Posterior cingulate gyrus (tissue), 11 donors: Measurements from ENCODE around the gene HRG.

Source experiments
- DNase-seq, 10 donors: peaks; one replicate each; pipeline versions ENCODE4 v3.0.0 to v3.0.0-alpha.2; 2020 to 2021; ENCODE audit warnings: mixed read lengths in 3 of 10
- intact Hi-C: fragments of 100-400 bp; cut with DNase I; formaldehyde crosslinking; loops from one replicate; pipeline ENCODE4 v1.15.1; 2023

Gene HRG

GRCh38 chr3:186636536-186636935 is 29.3 kb upstream of the HRG start:
- no peak for DNase-seq
- intact Hi-C loops: no loop called here

- DNase-seq: no peak
- intact Hi-C loops: no loop called here
Observed at GRCh38 chr3:186637686-186638085, 28.1 kb upstream of the HRG start.

- intact Hi-C loops: no loop called here
- DNase-seq: no peak
Observed at GRCh38 chr3:186638259-186638658, 27.6 kb upstream of the HRG start.

GRCh38 chr3:186639778-186640472 is 25.9 kb upstream of the HRG start, which contains the start of gene FETUB:
Gene FETUB, plus strand, starts transcription at chr3:186640399. Its CDS starts 62 bp downstream, at chr3:186640461.
- intact Hi-C loops: no loop called here
- no peak for DNase-seq

- DNase-seq: peak in 5 of 10 donors; percentile 21 to 85 (median 35)
- intact Hi-C loops: no loop called here
Observed at GRCh38 chr3:186640473-186640818, 25.4 kb upstream of the HRG start.

GRCh38 chr3:186640929-186641328 is 24.9 kb upstream of the HRG start:
- intact Hi-C loops: no loop called here
- no peak for DNase-seq

- no peak for DNase-seq
- intact Hi-C loops: no loop called here
Observed at GRCh38 chr3:186642014-186642413, 23.8 kb upstream of the HRG start.

GRCh38 chr3:186643493-186643892 is 22.3 kb upstream of the HRG start:
- DNase-seq: no peak
- intact Hi-C loops: no loop called here

- intact Hi-C loops: no loop called here
- no peak for DNase-seq
Observed at GRCh38 chr3:186644683-186645082, 21.1 kb upstream of the HRG start.

GRCh38 chr3:186646106-186646505 is 19.7 kb upstream of the HRG start:
- intact Hi-C loops: no loop called here
- no peak for DNase-seq

- no peak for DNase-seq
- intact Hi-C loops: no loop called here
Observed at GRCh38 chr3:186646841-186647240, 19.0 kb upstream of the HRG start.

GRCh38 chr3:186648851-186649250 is 17.0 kb upstream of the HRG start:
- intact Hi-C loops: no loop called here
- DNase-seq: no peak

GRCh38 chr3:186651678-186652215 is 14.1 kb upstream of the HRG start:
- no peak for DNase-seq
- intact Hi-C loops: no loop called here

- no peak for DNase-seq
- intact Hi-C loops: no loop called here
Observed at GRCh38 chr3:186653080-186653707, 12.6 kb upstream of the HRG start.

- intact Hi-C loops: no loop called here
- DNase-seq: no peak
Observed at GRCh38 chr3:186653984-186654383, 11.8 kb upstream of the HRG start.

GRCh38 chr3:186663361-186664118 is 2.3 kb upstream of the HRG start:
- intact Hi-C loops: no loop called here
- DNase-seq: no peak

- DNase-seq: no peak
- intact Hi-C loops: no loop called here
Observed at GRCh38 chr3:186664119-186664495, 1.7 kb upstream of the HRG start.

- intact Hi-C loops: no loop called here
- no peak for DNase-seq
Observed at GRCh38 chr3:186664506-186664905, 1.3 kb upstream of the HRG start.

GRCh38 chr3:186668426-186668825 is 2.6 kb downstream of the HRG start:
- no peak for DNase-seq
- intact Hi-C loops: no loop called here

- intact Hi-C loops: no loop called here
- no peak for DNase-seq
Observed at GRCh38 chr3:186669378-186670084, 3.7 kb downstream of the HRG start.

- no peak for DNase-seq
- intact Hi-C loops: no loop called here
Observed at GRCh38 chr3:186670155-186670554, 4.3 kb downstream of the HRG start.
